ENCODE data around the gene APC2. TPM values are rescaled to one million over a fixed set of nuclear protein-coding genes. Genes with fewer than 3 reads are reported as not detected.
"Not testable (repeated sequence)": the region's sequence is repeated elsewhere in the genome, so short reads cannot be mapped to it uniquely, and the experiment has no call there.

APC2 gene
- total RNA-seq, 4 donors from 2014 or later: under 0.01 TPM; not detected in 3

GRCh38 chr19:1417145-1417544 lies 32.8 kb upstream of the APC2 start:
- WGBS, 2 donors: 61 to 67% methylated on average over 10 to 20 of the region's 21 CpGs
- Histone ChIP-seq H3K4me1 (peaks cover 47 to 69% (median 48%) of the 10 kb centered on the region in 3 donors), H3K36me3 (peaks cover 25 to 70% (median 27%) of the 10 kb centered on the region in 3 donors)

GRCh38 chr19:1417681-1418495 lies 32.0 kb upstream of the APC2 start:
- 80 to 81% methylated on average over 19 to 29 of the region's 30 CpGs for WGBS, 2 donors
- no peak for DNase-seq
- H3K4me1 ChIP-seq: peaks cover 40 to 62% (median 42%) of the 10 kb centered on the region in 3 donors
- intact Hi-C loops (cut with DNase I): no loop called here
- H3K27me3 ChIP-seq: no peaks in the 10 kb centered on the region
- H3K9me3 ChIP-seq: no peaks in the 10 kb centered on the region
- peak overlapping the region; percentile 5 to 98 (median 56) for H3K27ac ChIP-seq
- no peak overlapping the region for H3K4me3 ChIP-seq
- TF ChIP-seq CTCF (IDR thresholded peaks at IDR 0.05): no peak
- no peak for TF ChIP-seq POLR2A (IDR thresholded peaks at IDR 0.05)
- peaks cover 33 to 70% (median 35%) of the 10 kb centered on the region in 3 donors for H3K36me3 ChIP-seq

More at GRCh38 chr19:1417145-1417544, 32.8 kb upstream of the APC2 start:
- DNase-seq: no peak
- TF ChIP-seq POLR2A (IDR thresholded peaks at IDR 0.05) (no peak), CTCF (IDR thresholded peaks at IDR 0.05) (no peak)
- peak overlapping the region; percentile 5 to 98 (median 89) for H3K27ac ChIP-seq
- no peaks in the 10 kb centered on the region for H3K27me3 ChIP-seq
- no peaks in the 10 kb centered on the region for H3K9me3 ChIP-seq
- H3K4me3 ChIP-seq: no peak overlapping the region
- intact Hi-C loops (cut with DNase I): no loop called here

- WGBS, 2 donors: 65 to 100% methylated on average over 2 to 6 of the region's 13 CpGs
- no peak for DNase-seq
- TF ChIP-seq CTCF (IDR thresholded peaks at IDR 0.05) (no peak), POLR2A (IDR thresholded peaks at IDR 0.05) (no peak)
These were observed 31.5 kb upstream of the APC2 start for GRCh38 chr19:1418496-1418775.

GRCh38 chr19:1418951-1419738 lies 30.8 kb upstream of the APC2 start:
- 78 to 85% methylated on average over 15 to 18 of the region's 21 CpGs for WGBS, 2 donors
- no peaks in the 10 kb centered on the region for H3K27me3 ChIP-seq
- DNase-seq: no peak
- peaks cover 32 to 58% (median 34%) of the 10 kb centered on the region in 3 donors for H3K4me1 ChIP-seq
- H3K4me3 ChIP-seq: no peak overlapping the region
- peaks cover 41 to 72% (median 47%) of the 10 kb centered on the region in 3 donors for H3K36me3 ChIP-seq
- intact Hi-C loops (cut with DNase I): no loop called here
- H3K9me3 ChIP-seq: no peaks in the 10 kb centered on the region
- no peak overlapping the region for H3K27ac ChIP-seq
- no peak for TF ChIP-seq CTCF (IDR thresholded peaks at IDR 0.05)
- no peak for TF ChIP-seq POLR2A (IDR thresholded peaks at IDR 0.05)

More at GRCh38 chr19:1418496-1418775, 31.5 kb upstream of the APC2 start:
- intact Hi-C loops (cut with DNase I): no loop called here
- Histone ChIP-seq H3K9me3 (no peaks in the 10 kb centered on the region), H3K4me1 (peaks cover 36 to 58% (median 37%) of the 10 kb centered on the region in 3 donors), H3K4me3 (no peak overlapping the region), H3K27ac (no peak overlapping the region), H3K27me3 (no peaks in the 10 kb centered on the region), H3K36me3 (peaks cover 38 to 70% (median 40%) of the 10 kb centered on the region in 3 donors)

GRCh38 chr19:1420085-1420484 lies 29.8 kb upstream of the APC2 start:
- intact Hi-C loops (cut with DNase I); H3K9me3 ChIP-seq; H3K27ac ChIP-seq; H3K4me3 ChIP-seq; H3K27me3 ChIP-seq; DNase-seq: not testable (repeated sequence)
- H3K4me1 ChIP-seq: peaks cover 27 to 58% (median 31%) of the 10 kb centered on the region in 3 donors
- 100% methylated on average over 2 of the region's 43 CpGs; no CpG with 5 or more reads in 1 of the 2 donors for WGBS, 2 donors
- H3K36me3 ChIP-seq: peaks cover 41 to 81% (median 47%) of the 10 kb centered on the region in 3 donors
